HepG2 (cell line): ENCODE data around the gene CDC14B. TPM values are rescaled to one million over a fixed set of nuclear protein-coding genes. Genes with fewer than 3 reads are reported as not detected.

ENCODE experiments used
- CAMTA2 ChIP-seq: sonication (generic); formaldehyde crosslinking; IDR thresholded peaks from 2 replicates; pipeline ENCODE4 v1.4.0; 2020; ENCODE audit warnings: mild to moderate bottlenecking, missing genetic modification reagents, borderline replicate concordance
- CBX5 ChIP-seq: sonication (generic); formaldehyde crosslinking; IDR thresholded peaks from 2 replicates; pipeline ENCODE4 v1.4.0; 2020; ENCODE audit warnings: missing genetic modification reagents, borderline replicate concordance
- CENPT ChIP-seq: sonication (generic); formaldehyde crosslinking; IDR thresholded peaks from 2 replicates; pipeline ENCODE4 v1.8.0; 2022; ENCODE audit warnings: low read depth, mild to moderate bottlenecking, moderate library complexity, missing genetic modification reagents
- CREM ChIP-seq, 2 experiments: sonication (generic) in 1 of 2; formaldehyde crosslinking in 1 of 2; IDR thresholded peaks; 2 replicates each; pipeline versions ENCODE4 v1.4.0 to v1.6.1; 2016 to 2020; ENCODE audit warnings: antibody characterized with exemption in 1 of 2, mild to moderate bottlenecking in 1 of 2, missing genetic modification reagents in 1 of 2
- EP300 ChIP-seq, 3 experiments: sonication (generic) in 1 of 3; formaldehyde crosslinking in 1 of 3; IDR thresholded peaks; 2 replicates each; pipeline versions ENCODE4 v1.5.1 to v1.6.1; 2011 to 2020; ENCODE audit warnings: low read depth in 2 of 3, low read length in 2 of 3, borderline replicate concordance in 1 of 3, improper control_type of control experiment in 1 of 3, mild to moderate bottlenecking in 1 of 3, missing genetic modification reagents in 1 of 3, moderate library complexity in 1 of 3
- GRHL1 ChIP-seq: sonication (generic); formaldehyde crosslinking; conservative IDR thresholded peaks from 2 replicates; pipeline ENCODE4 v1.8.0; 2022; ENCODE audit warnings: missing genetic modification reagents
- MED8 ChIP-seq: sonication (generic); formaldehyde crosslinking; IDR thresholded peaks from 2 replicates; pipeline ENCODE4 v1.8.1; 2023; ENCODE audit warnings: mild to moderate bottlenecking, missing genetic modification reagents; ENCODE audit not compliant: insufficient replicate concordance
- NR0B2 ChIP-seq: sonication (generic); formaldehyde crosslinking; IDR thresholded peaks from 2 replicates; pipeline ENCODE4 v1.4.0; 2020; ENCODE audit warnings: mild to moderate bottlenecking, missing genetic modification reagents
- PBX2 ChIP-seq: IDR thresholded peaks from 2 replicates; pipeline ENCODE4 v1.6.1; 2016; ENCODE audit warnings: control low read depth
- SMC3 ChIP-seq: IDR thresholded peaks from 2 replicates; pipeline ENCODE4 v1.6.1; 2011; ENCODE audit warnings: low read length, improper control_type of control experiment
- SMYD3 ChIP-seq: sonication (generic); formaldehyde crosslinking; IDR thresholded peaks from 2 replicates; pipeline ENCODE4 v1.8.1; 2023; ENCODE audit warnings: mild to moderate bottlenecking, missing genetic modification reagents
- SNRNP70 ChIP-seq: fragments of 200-400 bp; formaldehyde crosslinking; IDR thresholded peaks from 2 replicates; pipeline ENCODE4 v1.6.1; 2017; ENCODE audit warnings: mild to moderate bottlenecking, low read depth, low read length, moderate library complexity
- STAG1 ChIP-seq: sonication (generic); formaldehyde crosslinking; IDR thresholded peaks from 2 replicates; pipeline ENCODE4 v1.4.0; 2020; ENCODE audit warnings: missing genetic modification reagents
- YEATS4 ChIP-seq: sonication (generic); formaldehyde crosslinking; IDR thresholded peaks from 2 replicates; pipeline ENCODE4 v1.4.0; 2020; ENCODE audit warnings: missing genetic modification reagents, borderline replicate concordance
- ZBTB43 ChIP-seq: sonication (generic); formaldehyde crosslinking; conservative IDR thresholded peaks from 2 replicates; pipeline ENCODE4 v1.4.0; 2020; ENCODE audit warnings: missing genetic modification reagents
- ZBTB8A ChIP-seq: sonication (generic); formaldehyde crosslinking; IDR thresholded peaks from 2 replicates; pipeline ENCODE4 v1.4.0; 2020; ENCODE audit warnings: mild to moderate bottlenecking, low read depth, missing genetic modification reagents, borderline replicate concordance
- ZMAT3 ChIP-seq: sonication (generic); formaldehyde crosslinking; conservative IDR thresholded peaks from 2 replicates; pipeline ENCODE4 v1.7.0; 2021; ENCODE audit warnings: missing genetic modification reagents
- ZNF232 ChIP-seq: sonication (generic); formaldehyde crosslinking; IDR thresholded peaks from 2 replicates; pipeline ENCODE4 v1.4.0; 2020; ENCODE audit warnings: missing genetic modification reagents, borderline replicate concordance
- ZNF335 ChIP-seq: sonication (generic); formaldehyde crosslinking; IDR thresholded peaks from 2 replicates; pipeline ENCODE4 v1.4.0; 2020; ENCODE audit warnings: missing genetic modification reagents
- ZNF460 ChIP-seq: sonication (generic); formaldehyde crosslinking; IDR thresholded peaks from 2 replicates; pipeline ENCODE4 v1.5.1; 2020; ENCODE audit warnings: missing genetic modification reagents, mild to moderate bottlenecking, borderline replicate concordance
- ZNF496 ChIP-seq: sonication (generic); formaldehyde crosslinking; IDR thresholded peaks from 2 replicates; pipeline ENCODE4 v1.8.1; 2023; ENCODE audit warnings: mild to moderate bottlenecking, moderate library complexity, missing genetic modification reagents; ENCODE audit not compliant: insufficient replicate concordance
- ZNF567 ChIP-seq: sonication (generic); formaldehyde crosslinking; IDR thresholded peaks from 2 replicates; pipeline ENCODE4 v1.8.1; 2023; ENCODE audit warnings: mild to moderate bottlenecking, missing genetic modification reagents, borderline replicate concordance
- ZNF616 ChIP-seq: sonication (generic); formaldehyde crosslinking; IDR thresholded peaks from 2 replicates; pipeline ENCODE4 v1.5.0; 2020; ENCODE audit warnings: low read depth, mild to moderate bottlenecking, missing genetic modification reagents
- ZSCAN21 ChIP-seq: sonication (generic); formaldehyde crosslinking; IDR thresholded peaks from 2 replicates; pipeline ENCODE4 v1.8.0; 2022; ENCODE audit warnings: mild to moderate bottlenecking, missing genetic modification reagents, moderate library complexity, borderline replicate concordance
- polyA plus RNA-seq, 8 experiments: library from polyadenylated mRNA; depleted of rRNA in 3 of 8; stranded (reverse) in 7 of 8; unstranded in 1 of 8; fragments of >200 nt; fragmentation: Illumina TruSeq in 4 of 8; extraction: Trizol in 4 of 8; gene quantifications; 2 replicates each; pipeline versions ENCODE4 v1.2.1 to v1.2.3, GENCODE V29; 2011 to 2016; ENCODE audit warnings: low read depth in 4 of 8, missing spikeins in 1 of 8, mixed read lengths in 1 of 8; ENCODE audit not compliant: insufficient read depth in 1 of 8
- total RNA-seq, 5 experiments: library from RNA; depleted of rRNA; stranded (reverse); fragments of >200 nt; fragmentation: Illumina TruSeq; extraction: Trizol; gene quantifications; 2 replicates each; pipeline ENCODE4 v1.2.3, GENCODE V29; 2016; ENCODE audit warnings: low read depth in 1 of 5

Gene CDC14B
- total and polyA plus RNA-seq, 2 of the 13 experiments (the other 11 are each of a cell fraction or from before 2014, with no cell fraction given) = 25.8 to 33.3 TPM

GRCh38 chr9:96654450-96655197 lies 35.0 kb upstream of the CDC14B start (continued):
- TF ChIP-seq ZBTB43 (CRISPR knock-in tag) (no peak), ZMAT3 (CRISPR knock-in tag) (no peak), ZNF496 (no peak), CENPT (CRISPR knock-in tag) (no peak), GRHL1 (CRISPR knock-in tag) (no peak), EP300 (IDR thresholded peaks at IDR 0.05; ENCODE audit: low read depth in 2 of 2, low read length in 2 of 2) (no peak), EP300 (CRISPR knock-in tag; IDR thresholded peaks at IDR 0.05; ENCODE audit: borderline replicate concordance) (no peak), CREM (IDR thresholded peaks at IDR 0.05) (0 out of 2 replicates have a peak, but pooled peaks have one; percentile 20), CREM (CRISPR knock-in tag; IDR thresholded peaks at IDR 0.05) (no peak), SNRNP70 (no peak), ZNF232 (CRISPR knock-in tag) (no peak), ZNF335 (CRISPR knock-in tag) (no peak; the same call in 1 of the 2 replicates), ZNF567 (no peak), SMYD3 (CRISPR knock-in tag) (no peak), NR0B2 (CRISPR knock-in tag) (no peak), ZBTB8A (CRISPR knock-in tag) (no peak), MED8 (no peak), ZNF616 (CRISPR knock-in tag) (no peak), PBX2 (CRISPR knock-in tag) (no peak), STAG1 (CRISPR knock-in tag) (no peak), CAMTA2 (0 out of 2 replicates have a peak, but pooled peaks have one; percentile 67), CBX5 (CRISPR knock-in tag) (no peak), SMC3 (no peak), ZSCAN21 (no peak), ZNF460 (CRISPR knock-in tag) (no peak), YEATS4 (CRISPR knock-in tag) (peak; percentile 58)
